CD14-positive monocyte (primary cell): ENCODE data around the gene SAMD4B. TPM values are rescaled to one million over a fixed set of nuclear protein-coding genes. Genes with fewer than 3 reads are reported as not detected.

Experiments
- DNase-seq, 3 donors: peaks; one replicate each; pipeline ENCODE4 v3.0.0-alpha.2; 2011 to 2022
- H2AFZ ChIP-seq: 2 replicates; pipeline ENCODE4 v1.6.0; 2012; ENCODE audit warnings: mild to moderate bottlenecking, low read depth, low read length, inconsistent platforms; ENCODE audit not compliant: insufficient read depth, poor library complexity, severe bottlenecking
- H3K27ac ChIP-seq, 2 donors: 1 replicate in 1 of 2; 2 replicates in 1 of 2; pipeline ENCODE4 v1.5.1; 2012 to 2013; ENCODE audit warnings: low read length in 2 of 2, control low read depth in 1 of 2, inconsistent platforms in 1 of 2, low read depth in 1 of 2, mild to moderate bottlenecking in 1 of 2
- H3K27me3 ChIP-seq, 2 donors: one replicate each; pipeline versions ENCODE4 v1.6.0 to v1.6.1; 2011 to 2013; ENCODE audit warnings: low read length in 2 of 2; ENCODE audit not compliant: control insufficient read depth in 2 of 2, insufficient read depth in 2 of 2
- H3K36me3 ChIP-seq, 2 donors: replicated peaks in 1 of 2; 1 replicate in 1 of 2; 2 replicates in 1 of 2; pipeline versions ENCODE4 v1.5.1 to v1.6.1; 2012 to 2013; ENCODE audit warnings: low read length in 2 of 2, control low read depth in 1 of 2, inconsistent platforms in 1 of 2, mild to moderate bottlenecking in 1 of 2; ENCODE audit not compliant: insufficient read depth in 2 of 2, control insufficient read depth in 1 of 2
- H3K4me1 ChIP-seq, 2 donors: 1 replicate in 1 of 2; 2 replicates in 1 of 2; pipeline versions ENCODE4 v1.5.1 to v1.6.1; 2012 to 2013; ENCODE audit warnings: low read length in 2 of 2, control low read depth in 1 of 2, inconsistent platforms in 1 of 2, mild to moderate bottlenecking in 1 of 2, moderate library complexity in 1 of 2; ENCODE audit not compliant: insufficient read depth in 2 of 2, control insufficient read depth in 1 of 2
- H3K4me2 ChIP-seq: replicated peaks from 2 replicates; pipeline ENCODE3; 2012; ENCODE audit warnings: low read length, moderate library complexity, mild to moderate bottlenecking; ENCODE audit not compliant: poor library complexity, severe bottlenecking; ENCODE audit errors: extremely low read depth
- H3K4me3 ChIP-seq, 3 experiments: fragments of 200-600 bp in 1 of 3; sonication (generic) in 1 of 3; replicated peaks in 1 of 3; 1 replicate in 2 of 3; 2 replicates in 1 of 3; pipeline ENCODE4 v1.5.1; 2011 to 2013; ENCODE audit warnings: low read length in 3 of 3, mild to moderate bottlenecking in 3 of 3, control low read depth in 2 of 3, low read depth in 2 of 3, inconsistent platforms in 1 of 3, moderate library complexity in 1 of 3
- H3K79me2 ChIP-seq: 2 replicates; pipeline ENCODE4 v1.6.0; 2012; ENCODE audit warnings: mild to moderate bottlenecking, control low read depth, inconsistent platforms, low read length, moderate library complexity; ENCODE audit not compliant: insufficient read depth
- H3K9ac ChIP-seq: 2 replicates; pipeline ENCODE4 v1.6.0; 2017; ENCODE audit warnings: low read length, mild to moderate bottlenecking; ENCODE audit not compliant: insufficient read depth, poor library complexity, severe bottlenecking
- H3K9me3 ChIP-seq, 2 donors: replicated peaks in 1 of 2; 1 replicate in 1 of 2; 2 replicates in 1 of 2; pipeline versions ENCODE4 v1.5.1 to v1.6.1; 2012 to 2013; ENCODE audit warnings: low read length in 2 of 2, control low read depth in 1 of 2; ENCODE audit not compliant: control insufficient read depth in 1 of 2, insufficient read depth in 1 of 2
- H4K20me1 ChIP-seq: 2 replicates; pipeline ENCODE4 v1.6.0; 2012; ENCODE audit warnings: mild to moderate bottlenecking, low read length, control low read depth, moderate library complexity; ENCODE audit not compliant: insufficient read depth
- H3K27ac Mint-ChIP-seq, 7 donors: one replicate each; pipeline ENCODE4 v1.8.0; 2020; ENCODE audit warnings: mild to moderate bottlenecking in 7 of 7, mixed read lengths in 7 of 7, moderate library complexity in 6 of 7, inconsistent platforms in 2 of 7
- H3K27me3 Mint-ChIP-seq, 3 donors: one replicate each; pipeline ENCODE4 v1.8.0; 2021 to 2022; ENCODE audit warnings: low read depth in 3 of 3, mild to moderate bottlenecking in 3 of 3, mixed read lengths in 3 of 3, moderate library complexity in 3 of 3, inconsistent platforms in 1 of 3
- H3K36me3 Mint-ChIP-seq, 2 donors: one replicate each; pipeline ENCODE4 v1.8.0; 2020; ENCODE audit warnings: mixed read lengths in 2 of 2, inconsistent platforms in 1 of 2, mild to moderate bottlenecking in 1 of 2
- H3K4me1 Mint-ChIP-seq: one replicate; pipeline ENCODE4 v1.8.0; 2020; ENCODE audit warnings: mild to moderate bottlenecking, mixed read lengths
- H3K4me3 Mint-ChIP-seq, 2 donors: one replicate each; pipeline ENCODE4 v1.8.0; 2020; ENCODE audit warnings: mild to moderate bottlenecking in 2 of 2, mixed read lengths in 2 of 2, moderate library complexity in 1 of 2
- H3K9me3 Mint-ChIP-seq, 7 donors: one replicate each; pipeline ENCODE4 v1.8.0; 2020 to 2022; ENCODE audit warnings: mixed read lengths in 7 of 7, mild to moderate bottlenecking in 6 of 7, moderate library complexity in 6 of 7, inconsistent platforms in 2 of 7
- WGBS: methylation state at CpG from one replicate; pipeline ENCODE4 v1.1.5; 2013; ENCODE audit warnings: missing lambda C conversion rate; ENCODE audit not compliant: insufficient coverage; 5-methylcytosine and 5-hydroxymethylcytosine counted together
- intact Hi-C, 2 donors: fragments of 100-400 bp; cut with micrococcal nuclease; formaldehyde crosslinking; loops; one replicate each; pipeline versions ENCODE4 v1.15.0 to v1.15.1; 2023
- polyA plus RNA-seq, 3 donors: library from polyadenylated mRNA; depleted of rRNA in 1 of 3; unstranded in 2 of 3; stranded (reverse) in 1 of 3; fragments of 300-500 nt in 2 of 3; fragments of >200 nt in 1 of 3; fragmentation: Illumina TruSeq in 2 of 3; gene quantifications; 1 replicate in 2 of 3; 2 replicates in 1 of 3; pipeline ENCODE4 v1.2.3, GENCODE V29; 2012 to 2021
- TF ChIP-seq, protein P1 (sequence below): fragments of 200-600 bp; IDR thresholded peaks from one replicate; pipeline ENCODE4 v1.8.0; 2022; ENCODE audit warnings: antibody characterized with exemption, mild to moderate bottlenecking

SAMD4B gene
- polyA plus RNA-seq, 3 donors = 4.5 to 56.6 (median 5.6) TPM

DNA sequence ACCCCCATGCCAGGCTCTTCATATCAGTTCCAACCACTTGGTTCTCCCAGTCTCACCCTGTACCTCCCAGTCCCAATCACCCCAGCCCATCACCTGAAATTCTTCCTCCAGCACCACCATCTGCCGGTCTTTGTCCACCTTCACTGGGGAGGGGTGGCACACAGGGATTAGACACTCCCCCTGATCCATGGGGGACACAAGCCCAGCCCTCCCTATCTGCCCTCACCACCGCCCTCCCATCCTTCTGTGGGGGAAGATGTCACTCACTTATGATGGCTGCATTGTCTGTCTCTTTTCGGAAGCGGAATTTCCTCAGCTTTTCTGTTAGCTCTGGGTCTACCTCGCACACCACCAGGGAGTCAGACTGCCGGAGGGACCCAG, 7.1 kb upstream of the SAMD4B start:
- Histone ChIP-seq H3K4me3 (peak overlapping the region; percentile 93 to 98 (median 96)), H3K9ac (peak overlapping the region; percentile 84), H3K9me3 (no peaks in the 10 kb centered on the region), H3K36me3 (peaks cover 14 to 28% of the 10 kb centered on the region in 2 donors), H3K4me1 (peaks cover 57 to 75% of the 10 kb centered on the region in 2 donors), H3K4me2 (peak overlapping the region; percentile 87), H3K79me2 (peaks cover 82% of the 10 kb centered on the region), H3K27me3 (no peaks in the 10 kb centered on the region), H2AFZ (peak overlapping the region; percentile 84), H3K27ac (peak overlapping the region; percentile 94), H4K20me1 (peaks cover 33% of the 10 kb centered on the region)
- H3K27me3 Mint-ChIP-seq = peaks cover 0 to 3% (median 2%) of the 10 kb centered on the region in 3 donors
- intact Hi-C loops = no loop called here
- peaks cover 59% of the 10 kb centered on the region for H3K4me1 Mint-ChIP-seq
- TF ChIP-seq, protein P1, sequence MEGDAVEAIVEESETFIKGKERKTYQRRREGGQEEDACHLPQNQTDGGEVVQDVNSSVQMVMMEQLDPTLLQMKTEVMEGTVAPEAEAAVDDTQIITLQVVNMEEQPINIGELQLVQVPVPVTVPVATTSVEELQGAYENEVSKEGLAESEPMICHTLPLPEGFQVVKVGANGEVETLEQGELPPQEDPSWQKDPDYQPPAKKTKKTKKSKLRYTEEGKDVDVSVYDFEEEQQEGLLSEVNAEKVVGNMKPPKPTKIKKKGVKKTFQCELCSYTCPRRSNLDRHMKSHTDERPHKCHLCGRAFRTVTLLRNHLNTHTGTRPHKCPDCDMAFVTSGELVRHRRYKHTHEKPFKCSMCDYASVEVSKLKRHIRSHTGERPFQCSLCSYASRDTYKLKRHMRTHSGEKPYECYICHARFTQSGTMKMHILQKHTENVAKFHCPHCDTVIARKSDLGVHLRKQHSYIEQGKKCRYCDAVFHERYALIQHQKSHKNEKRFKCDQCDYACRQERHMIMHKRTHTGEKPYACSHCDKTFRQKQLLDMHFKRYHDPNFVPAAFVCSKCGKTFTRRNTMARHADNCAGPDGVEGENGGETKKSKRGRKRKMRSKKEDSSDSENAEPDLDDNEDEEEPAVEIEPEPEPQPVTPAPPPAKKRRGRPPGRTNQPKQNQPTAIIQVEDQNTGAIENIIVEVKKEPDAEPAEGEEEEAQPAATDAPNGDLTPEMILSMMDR = no peak
- peaks cover 0 to 7% (median 4%) of the 10 kb centered on the region in 7 donors for H3K9me3 Mint-ChIP-seq
- H3K36me3 Mint-ChIP-seq = peaks cover 24 to 34% of the 10 kb centered on the region in 2 donors
- 0% methylated on average over 5 of the region's 6 CpGs for WGBS
- peak in 1 of 3 donors; percentile 36 for DNase-seq
- H3K27ac Mint-ChIP-seq = peak overlapping the region; percentile 89 to 99 (median 97)
- H3K4me3 Mint-ChIP-seq = peak overlapping the region; percentile 98 to 99

DNA sequence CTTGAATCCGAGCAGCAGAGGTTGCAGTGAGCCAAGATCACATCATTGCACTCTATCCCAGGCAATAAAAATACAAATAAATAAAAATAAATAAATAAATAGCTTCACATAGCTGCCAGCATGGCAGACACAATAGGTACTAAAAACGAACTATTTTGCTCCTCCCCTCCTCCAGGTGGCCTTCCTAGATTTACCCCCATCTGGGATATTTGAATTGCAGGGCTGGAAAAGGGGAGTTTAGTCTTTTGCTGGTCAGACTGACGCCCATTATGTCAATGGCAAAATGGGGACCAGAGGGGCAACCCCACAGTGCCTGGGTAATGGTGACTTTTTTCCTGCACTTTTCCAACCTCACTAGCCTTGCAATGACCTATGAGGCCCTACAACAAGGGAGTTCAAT, 5.7 kb upstream of the SAMD4B start:
- peaks cover 66 to 79% of the 10 kb centered on the region in 2 donors for H3K4me1 ChIP-seq
- H3K27ac ChIP-seq = peak overlapping the region; percentile 94
- H3K27me3 ChIP-seq = no peaks in the 10 kb centered on the region
- H3K79me2 ChIP-seq = peaks cover 82% of the 10 kb centered on the region
- H3K4me2 ChIP-seq = peak overlapping the region; percentile 87
- intact Hi-C loops = no loop called here
- peak overlapping the region; percentile 89 to 99 (median 97) for H3K27ac Mint-ChIP-seq
- peaks cover 15 to 21% of the 10 kb centered on the region in 2 donors for H3K36me3 Mint-ChIP-seq
- H3K4me1 Mint-ChIP-seq = peaks cover 64% of the 10 kb centered on the region
- H3K36me3 ChIP-seq = peaks cover under 1 to 14% of the 10 kb centered on the region in 2 donors
- H3K4me3 ChIP-seq = peak overlapping the region in 1 of 3 experiments; percentile 98
- peaks cover 0 to 7% (median 4%) of the 10 kb centered on the region in 7 donors for H3K9me3 Mint-ChIP-seq
- H4K20me1 ChIP-seq = peaks cover 20% of the 10 kb centered on the region
- TF ChIP-seq, protein P1 = no peak
- no peak overlapping the region for H2AFZ ChIP-seq
- no CpG with 5 or more reads among the region's 3 CpGs for WGBS
- peaks cover 0 to 3% (median 2%) of the 10 kb centered on the region in 3 donors for H3K27me3 Mint-ChIP-seq
- no peak for DNase-seq
- H3K4me3 Mint-ChIP-seq = peak overlapping the region; percentile 98 to 99
- H3K9ac ChIP-seq = no peak overlapping the region
- H3K9me3 ChIP-seq = no peaks in the 10 kb centered on the region
